Mucosa of rectum (tissue), 2 donors: Measurements from ENCODE around the gene DYNC2LI1.

ENCODE experiments used
- H3K27ac ChIP-seq, 2 donors: one replicate each; pipeline ENCODE4 v1.7.0; 2013; ENCODE audit warnings: inconsistent platforms in 2 of 2, low read depth in 2 of 2, low read length in 2 of 2
- H3K27me3 ChIP-seq, 2 donors: one replicate each; pipeline ENCODE4 v1.7.0; 2013; ENCODE audit warnings: low read length in 2 of 2; ENCODE audit not compliant: control insufficient read depth in 2 of 2, insufficient read depth in 2 of 2
- H3K36me3 ChIP-seq, 2 donors: one replicate each; pipeline ENCODE4 v1.7.0; 2013; ENCODE audit warnings: low read length in 2 of 2; ENCODE audit not compliant: control insufficient read depth in 2 of 2, insufficient read depth in 2 of 2
- H3K4me1 ChIP-seq, 2 donors: one replicate each; pipeline ENCODE4 v1.7.0; 2013; ENCODE audit warnings: low read length in 2 of 2, mild to moderate bottlenecking in 1 of 2; ENCODE audit not compliant: control insufficient read depth in 2 of 2, insufficient read depth in 2 of 2
- H3K4me3 ChIP-seq, 2 donors: one replicate each; pipeline ENCODE4 v1.7.0; 2013; ENCODE audit warnings: low read length in 2 of 2
- H3K9ac ChIP-seq, 2 donors: one replicate each; pipeline ENCODE4 v1.7.0; 2013; ENCODE audit warnings: low read length in 2 of 2, low read depth in 1 of 2, mild to moderate bottlenecking in 1 of 2
- H3K9me3 ChIP-seq, 2 donors: one replicate each; pipeline ENCODE4 v1.7.0; 2013; ENCODE audit warnings: low read length in 2 of 2; ENCODE audit not compliant: control insufficient read depth in 2 of 2
- donor health status: healthy.
- donor health status: Normal muscosa, but diverticular disease.

Gene DYNC2LI1

GRCh38 chr2:43737855-43738254 is 36.0 kb upstream of the DYNC2LI1 start:
- no peak overlapping the region for H3K4me3 ChIP-seq
- no peak overlapping the region for H3K27ac ChIP-seq
- H3K9ac ChIP-seq: no peak overlapping the region
- no peaks in the 10 kb centered on the region for H3K36me3 ChIP-seq
- H3K9me3 ChIP-seq: no peaks in the 10 kb centered on the region
- no peaks in the 10 kb centered on the region for H3K4me1 ChIP-seq
- no peaks in the 10 kb centered on the region for H3K27me3 ChIP-seq

GRCh38 chr2:43738257-43738656 is 35.6 kb upstream of the DYNC2LI1 start:
- Histone ChIP-seq H3K4me3 (no peak overlapping the region), H3K9ac (no peak overlapping the region), H3K9me3 (no peaks in the 10 kb centered on the region), H3K36me3 (no peaks in the 10 kb centered on the region), H3K27me3 (no peaks in the 10 kb centered on the region), H3K4me1 (no peaks in the 10 kb centered on the region), H3K27ac (no peak overlapping the region)

- Histone ChIP-seq H3K27ac (no peak overlapping the region), H3K9me3 (no peaks in the 10 kb centered on the region), H3K36me3 (no peaks in the 10 kb centered on the region), H3K4me3 (no peak overlapping the region), H3K4me1 (no peaks in the 10 kb centered on the region), H3K9ac (no peak overlapping the region), H3K27me3 (no peaks in the 10 kb centered on the region)
These were observed 30.1 kb upstream of the DYNC2LI1 start for GRCh38 chr2:43743706-43744105.

- H3K27ac ChIP-seq: no peak overlapping the region
- H3K4me1 ChIP-seq: no peaks in the 10 kb centered on the region
- H3K4me3 ChIP-seq: no peak overlapping the region
- no peaks in the 10 kb centered on the region for H3K9me3 ChIP-seq
- no peak overlapping the region for H3K9ac ChIP-seq
- no peaks in the 10 kb centered on the region for H3K36me3 ChIP-seq
- H3K27me3 ChIP-seq: no peaks in the 10 kb centered on the region
These were observed 28.4 kb upstream of the DYNC2LI1 start for GRCh38 chr2:43745457-43745856.

- no peak overlapping the region for H3K27ac ChIP-seq
- H3K27me3 ChIP-seq: no peaks in the 10 kb centered on the region
- no peak overlapping the region for H3K9ac ChIP-seq
- H3K4me1 ChIP-seq: no peaks in the 10 kb centered on the region
- no peaks in the 10 kb centered on the region for H3K9me3 ChIP-seq
- no peaks in the 10 kb centered on the region for H3K36me3 ChIP-seq
- no peak overlapping the region for H3K4me3 ChIP-seq
These were observed 25.5 kb upstream of the DYNC2LI1 start for GRCh38 chr2:43748333-43748732.

- H3K27me3 ChIP-seq: no peaks in the 10 kb centered on the region
- no peak overlapping the region for H3K9ac ChIP-seq
- H3K4me1 ChIP-seq: no peaks in the 10 kb centered on the region
- no peak overlapping the region for H3K4me3 ChIP-seq
- H3K36me3 ChIP-seq: no peaks in the 10 kb centered on the region
- no peaks in the 10 kb centered on the region for H3K9me3 ChIP-seq
- no peak overlapping the region for H3K27ac ChIP-seq
These were observed 24.3 kb upstream of the DYNC2LI1 start for GRCh38 chr2:43749583-43749982.

GRCh38 chr2:43751476-43751990 is 22.3 kb upstream of the DYNC2LI1 start:
- no peaks in the 10 kb centered on the region for H3K27me3 ChIP-seq
- H3K9me3 ChIP-seq: no peaks in the 10 kb centered on the region
- no peaks in the 10 kb centered on the region for H3K4me1 ChIP-seq
- no peak overlapping the region for H3K4me3 ChIP-seq
- no peaks in the 10 kb centered on the region for H3K36me3 ChIP-seq
- no peak overlapping the region for H3K9ac ChIP-seq
- H3K27ac ChIP-seq: no peak overlapping the region

- Histone ChIP-seq H3K9me3 (no peaks in the 10 kb centered on the region), H3K27ac (no peak overlapping the region), H3K4me1 (no peaks in the 10 kb centered on the region), H3K36me3 (no peaks in the 10 kb centered on the region), H3K9ac (no peak overlapping the region), H3K27me3 (no peaks in the 10 kb centered on the region), H3K4me3 (no peak overlapping the region)
These were observed 21.5 kb upstream of the DYNC2LI1 start for GRCh38 chr2:43752302-43752701.

GRCh38 chr2:43754180-43754579 is 19.7 kb upstream of the DYNC2LI1 start:
- Histone ChIP-seq H3K9ac (no peak overlapping the region), H3K27me3 (no peaks in the 10 kb centered on the region), H3K27ac (no peak overlapping the region), H3K36me3 (no peaks in the 10 kb centered on the region), H3K9me3 (no peaks in the 10 kb centered on the region), H3K4me1 (no peaks in the 10 kb centered on the region), H3K4me3 (no peak overlapping the region)

- no peaks in the 10 kb centered on the region for H3K9me3 ChIP-seq
- no peaks in the 10 kb centered on the region for H3K36me3 ChIP-seq
- no peak overlapping the region for H3K9ac ChIP-seq
- no peak overlapping the region for H3K27ac ChIP-seq
- H3K4me1 ChIP-seq: no peaks in the 10 kb centered on the region
- no peaks in the 10 kb centered on the region for H3K27me3 ChIP-seq
- no peak overlapping the region for H3K4me3 ChIP-seq
These were observed 15.1 kb upstream of the DYNC2LI1 start for GRCh38 chr2:43758739-43759138.

- H3K4me3 ChIP-seq: no peak overlapping the region
- no peaks in the 10 kb centered on the region for H3K27me3 ChIP-seq
- no peak overlapping the region for H3K27ac ChIP-seq
These were observed 14.6 kb upstream of the DYNC2LI1 start for GRCh38 chr2:43759195-43759594.

More at GRCh38 chr2:43759195-43759594, 14.6 kb upstream of the DYNC2LI1 start:
- Histone ChIP-seq H3K4me1 (peaks cover 0 to under 1% of the 10 kb centered on the region in 2 donors), H3K36me3 (no peaks in the 10 kb centered on the region), H3K9me3 (no peaks in the 10 kb centered on the region), H3K9ac (no peak overlapping the region)
